Gastroesophageal sphincter (tissue), 3 donors: Measurements from ENCODE around the gene KIF26B.

Source experiments
- EP300 ChIP-seq: sonication (generic); formaldehyde crosslinking; IDR thresholded peaks from one replicate; pipeline ENCODE4 v1.6.1; 2017; ENCODE audit warnings: antibody characterized with exemption, mild to moderate bottlenecking
- POLR2A ChIP-seq, 2 donors: fragments of 450-650 bp; IDR thresholded peaks; one replicate each; pipeline ENCODE4 v1.6.1; 2017; ENCODE audit warnings: antibody characterized with exemption in 2 of 2, mild to moderate bottlenecking in 2 of 2, moderate library complexity in 1 of 2
- TF ChIP-seq, protein P1 (sequence below), 4 experiments: fragments of 200-600 bp in 2 of 4; fragments of 450-650 bp in 2 of 4; sonication (generic) in 1 of 4; IDR thresholded peaks; one replicate each; pipeline ENCODE4 v1.5.1; 2017 to 2019; ENCODE audit warnings: antibody characterized with exemption in 4 of 4, mild to moderate bottlenecking in 2 of 4, moderate library complexity in 2 of 4

DNA sequence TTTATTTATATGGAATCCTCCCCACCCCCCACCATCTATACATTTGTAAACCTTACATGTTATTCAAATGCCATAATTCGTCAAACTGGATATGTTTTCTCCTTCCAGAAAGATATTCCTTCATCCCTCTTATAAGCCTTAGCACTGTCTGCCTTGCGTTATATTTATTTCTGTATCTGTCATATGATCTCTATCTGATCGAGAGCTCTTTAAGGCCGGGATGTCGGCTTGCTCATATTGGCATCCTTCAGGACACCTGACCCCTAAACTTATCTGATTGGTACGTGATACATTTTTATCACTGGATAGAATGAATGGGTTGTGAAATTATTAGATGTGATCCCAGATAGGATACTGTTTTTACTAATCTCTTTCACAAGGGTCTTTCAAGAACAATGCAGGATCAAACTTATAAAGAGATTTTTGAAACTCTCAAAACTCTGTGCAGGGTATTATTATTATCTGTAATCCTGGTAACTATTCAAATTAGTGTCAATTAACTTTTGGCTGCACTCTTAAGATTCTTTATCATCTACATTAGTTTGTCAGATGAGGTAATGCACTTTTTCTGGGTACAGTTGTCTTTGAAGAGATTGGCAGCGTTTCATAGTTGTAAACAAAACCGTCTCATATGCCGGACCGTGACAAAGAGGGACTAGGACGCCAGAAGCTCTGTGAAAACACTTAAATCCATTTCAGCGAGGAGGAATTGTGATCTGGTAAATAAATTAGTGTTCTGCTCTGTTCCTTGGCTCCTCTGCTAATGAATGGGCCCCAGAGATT, 152.0 kb downstream of the KIF26B start:
- TF ChIP-seq, protein P1, sequence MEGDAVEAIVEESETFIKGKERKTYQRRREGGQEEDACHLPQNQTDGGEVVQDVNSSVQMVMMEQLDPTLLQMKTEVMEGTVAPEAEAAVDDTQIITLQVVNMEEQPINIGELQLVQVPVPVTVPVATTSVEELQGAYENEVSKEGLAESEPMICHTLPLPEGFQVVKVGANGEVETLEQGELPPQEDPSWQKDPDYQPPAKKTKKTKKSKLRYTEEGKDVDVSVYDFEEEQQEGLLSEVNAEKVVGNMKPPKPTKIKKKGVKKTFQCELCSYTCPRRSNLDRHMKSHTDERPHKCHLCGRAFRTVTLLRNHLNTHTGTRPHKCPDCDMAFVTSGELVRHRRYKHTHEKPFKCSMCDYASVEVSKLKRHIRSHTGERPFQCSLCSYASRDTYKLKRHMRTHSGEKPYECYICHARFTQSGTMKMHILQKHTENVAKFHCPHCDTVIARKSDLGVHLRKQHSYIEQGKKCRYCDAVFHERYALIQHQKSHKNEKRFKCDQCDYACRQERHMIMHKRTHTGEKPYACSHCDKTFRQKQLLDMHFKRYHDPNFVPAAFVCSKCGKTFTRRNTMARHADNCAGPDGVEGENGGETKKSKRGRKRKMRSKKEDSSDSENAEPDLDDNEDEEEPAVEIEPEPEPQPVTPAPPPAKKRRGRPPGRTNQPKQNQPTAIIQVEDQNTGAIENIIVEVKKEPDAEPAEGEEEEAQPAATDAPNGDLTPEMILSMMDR (IDR thresholded peaks at IDR 0.05), result no peak
- TF ChIP-seq POLR2A (IDR thresholded peaks at IDR 0.05) (no peak), EP300 (no peak)
